Right cardiac atrium (tissue), 5 donors: ENCODE data around the gene BANP. TPM values are rescaled to one million over a fixed set of nuclear protein-coding genes. Genes with fewer than 3 reads are reported as not detected.
"Not testable (repeated sequence)": the region's sequence is repeated elsewhere in the genome, so short reads cannot be mapped to it uniquely, and the experiment has no call there.

Source experiments
- ATAC-seq, 2 donors: fragments of 200-7000 bp; cut with Tn5 transposase; one replicate each; pipeline versions ENCODE4 v1.8.0 to v1.9.1; 2020; ENCODE audit warnings: moderate library complexity in 2 of 2, mild to moderate bottlenecking in 1 of 2
- DNase-seq, 3 donors: peaks; one replicate each; pipeline ENCODE4 v3.0.0-alpha.2; 2020
- H3K27ac ChIP-seq: one replicate; pipeline ENCODE4 v1.5.1; 2013; ENCODE audit warnings: mild to moderate bottlenecking, low read length, control low read depth, moderate library complexity
- H3K27me3 ChIP-seq: one replicate; pipeline ENCODE4 v1.6.1; 2013; ENCODE audit not compliant: control insufficient read depth, insufficient read depth
- H3K4me1 ChIP-seq: one replicate; pipeline ENCODE4 v1.6.1; 2013; ENCODE audit warnings: low read length; ENCODE audit not compliant: control insufficient read depth, insufficient read depth
- H3K4me3 ChIP-seq: one replicate; pipeline ENCODE4 v1.5.1; 2013; ENCODE audit warnings: low read length, control low read depth
- H3K9me3 ChIP-seq: one replicate; pipeline ENCODE4 v1.6.1; 2013; ENCODE audit warnings: low read length; ENCODE audit not compliant: control insufficient read depth
- WGBS: extraction: QIAGEN DNeasy Blood & Tissue Kit; methylation state at CpG from one replicate; pipeline ENCODE4 v1.1.7; 2013; 5-methylcytosine and 5-hydroxymethylcytosine counted together
- intact Hi-C, 4 donors: fragments of 100-400 bp; cut with DNase I; formaldehyde crosslinking; loops; one replicate each; pipeline versions ENCODE4 v1.11.0 to v1.14.0; 2022 to 2023
- polyA plus RNA-seq: library from polyadenylated mRNA; stranded (reverse); fragments of 200-250 nt; gene quantifications from one replicate; pipeline ENCODE4 v1.2.3, GENCODE V29; 2013
- total RNA-seq, 4 donors: library from RNA; stranded (reverse); fragmentation: NEBNext Ultra II Directional; extraction: Animal tissue kit (Norgen Biotek cat#: 25700); gene quantifications; one replicate each; pipeline ENCODE4 v1.2.1, GENCODE V29; 2021
- donor health status: healthy with polysubstance abuse.
- donor health status: DM: no; HTN: yes; CAD: no.
- donor health status: DM: no; HTN: no; CAD: no.
- donor health status: DM: no; HTN: yes; CAD: no; lungs with severe emphysema.
- donor health status: DM: yes; HTN: yes; CAD: no.

Gene BANP
- total and polyA plus RNA-seq, 5 donors: 9.0 to 18.1 (median 17.2) TPM

GRCh38 chr16:87998992-87999391 is 47.8 kb downstream of the BANP start:
- H3K27ac ChIP-seq, H3K4me1 ChIP-seq, DNase-seq, H3K9me3 ChIP-seq, ATAC-seq, H3K27me3 ChIP-seq, H3K4me3 ChIP-seq, intact Hi-C loops: not testable (repeated sequence)
- 92% methylated on average over 29 of the region's 29 CpGs for WGBS

DNA sequence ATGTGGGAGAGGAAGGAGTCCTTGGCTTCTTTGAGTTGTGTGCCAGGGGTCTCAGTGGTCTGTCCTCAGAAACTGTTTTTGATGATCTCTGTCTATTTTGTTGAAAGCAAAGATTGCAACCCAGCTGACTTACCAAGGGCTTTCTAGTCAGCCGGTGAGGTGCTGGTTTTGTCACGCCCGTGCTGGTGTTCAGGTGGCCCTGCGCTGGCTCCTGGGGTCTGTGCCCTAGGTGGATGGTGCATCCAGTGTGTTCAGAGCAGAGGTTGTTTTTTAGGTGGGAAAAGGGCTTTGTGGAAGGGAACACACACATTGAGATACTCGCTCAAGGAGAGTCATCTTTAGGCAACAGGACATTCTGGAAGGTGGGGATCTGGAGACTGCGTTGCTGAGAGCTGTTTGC is 51.0 kb downstream of the BANP start:
- Histone ChIP-seq H3K27me3 (no peaks in the 10 kb centered on the region), H3K4me1 (no peaks in the 10 kb centered on the region), H3K27ac (no peak overlapping the region), H3K4me3 (no peak overlapping the region), H3K9me3 (no peaks in the 10 kb centered on the region)
- intact Hi-C loops: no loop called here
- no peak for ATAC-seq
- DNase-seq: no peak
- 98% methylated on average over 6 of the region's 6 CpGs for WGBS

- Histone ChIP-seq H3K9me3 (no peaks in the 10 kb centered on the region), H3K27me3 (no peaks in the 10 kb centered on the region), H3K4me1 (no peaks in the 10 kb centered on the region), H3K4me3 (no peak overlapping the region), H3K27ac (no peak overlapping the region)
- 93% methylated on average over 4 of the region's 4 CpGs for WGBS
- ATAC-seq (no peak), DNase-seq (no peak)
- intact Hi-C loops: no loop called here
These were observed 51.5 kb downstream of the BANP start for GRCh38 chr16:88002749-88003148.

GRCh38 chr16:88003316-88003715 is 52.1 kb downstream of the BANP start:
- H3K4me3 ChIP-seq: no peak overlapping the region
- WGBS: 94% methylated on average over 6 of the region's 6 CpGs
- no peaks in the 10 kb centered on the region for H3K27me3 ChIP-seq
- H3K4me1 ChIP-seq: no peaks in the 10 kb centered on the region
- no peaks in the 10 kb centered on the region for H3K9me3 ChIP-seq
- DNase-seq (no peak), ATAC-seq (no peak)
- H3K27ac ChIP-seq: no peak overlapping the region
- intact Hi-C loops: no loop called here

- Histone ChIP-seq H3K4me3 (no peak overlapping the region), H3K27ac (no peak overlapping the region), H3K4me1 (no peaks in the 10 kb centered on the region), H3K27me3 (no peaks in the 10 kb centered on the region), H3K9me3 (no peaks in the 10 kb centered on the region)
- DNase-seq (no peak), ATAC-seq (no peak)
- intact Hi-C loops: no loop called here
- WGBS: 79% methylated on average over 9 of the region's 9 CpGs
These were observed 52.5 kb downstream of the BANP start for GRCh38 chr16:88003736-88004135.

- Histone ChIP-seq H3K4me3 (no peak overlapping the region), H3K4me1 (no peaks in the 10 kb centered on the region), H3K9me3 (no peaks in the 10 kb centered on the region), H3K27me3 (no peaks in the 10 kb centered on the region), H3K27ac (no peak overlapping the region)
- ATAC-seq (no peak), DNase-seq (peak in 1 of 3 donors; percentile 57)
- WGBS: 87% methylated on average over 16 of the region's 16 CpGs
- intact Hi-C loops: no loop called here
These were observed 53.2 kb downstream of the BANP start for GRCh38 chr16:88004391-88004790.

DNA sequence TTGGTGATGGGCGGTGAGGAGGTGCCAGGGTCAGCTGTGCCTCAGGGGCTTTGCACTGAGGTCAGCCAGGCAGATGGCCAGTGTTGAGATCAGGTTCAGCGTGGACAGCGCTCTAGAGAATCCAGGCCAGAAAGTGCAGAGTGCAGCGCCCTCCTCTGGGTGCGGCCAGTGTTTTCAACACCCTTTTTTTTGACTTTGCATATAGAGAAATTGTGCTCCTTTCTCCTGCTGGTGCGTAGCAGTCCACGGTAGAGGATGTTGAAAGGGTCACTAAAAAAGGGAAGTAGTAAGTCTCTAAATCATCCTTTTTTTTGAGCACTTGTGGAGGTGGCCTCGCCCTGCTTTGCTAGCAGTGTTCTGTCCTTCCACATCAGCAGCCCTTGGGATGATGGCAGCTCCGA is 53.9 kb downstream of the BANP start:
- H3K27ac ChIP-seq: no peak overlapping the region
- ATAC-seq (no peak), DNase-seq (peak in 1 of 3 donors; percentile 39)
- no peaks in the 10 kb centered on the region for H3K9me3 ChIP-seq
- intact Hi-C loops: no loop called here
- H3K4me3 ChIP-seq: no peak overlapping the region
- H3K27me3 ChIP-seq: no peaks in the 10 kb centered on the region
- H3K4me1 ChIP-seq: no peaks in the 10 kb centered on the region
- 76% methylated on average over 9 of the region's 9 CpGs for WGBS

GRCh38 chr16:88005968-88006367 is 54.7 kb downstream of the BANP start:
- intact Hi-C loops: no loop called here

DNA sequence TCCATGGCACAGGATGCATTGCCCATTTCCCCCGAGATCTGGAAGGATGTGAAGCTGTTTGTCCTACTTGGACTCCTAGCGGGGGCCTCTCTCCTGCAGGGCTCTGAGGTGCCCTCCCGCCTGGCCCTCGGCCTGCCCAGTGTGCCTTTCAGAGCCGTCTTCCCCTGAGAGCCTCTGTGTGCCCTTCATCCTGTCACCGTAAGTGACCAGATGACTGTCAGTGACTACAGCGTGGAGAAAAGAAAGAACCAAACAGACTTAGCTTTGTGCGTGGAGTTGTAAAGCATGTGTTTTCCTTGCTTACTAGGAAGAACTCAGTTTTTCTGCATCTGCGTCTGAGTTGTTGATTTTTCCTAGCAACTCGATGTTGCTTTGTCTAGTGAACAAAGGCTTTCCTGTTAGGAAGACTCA is 56.1 kb downstream of the BANP start:
- DNase-seq: no peak
- intact Hi-C loops: no loop called here
- Histone ChIP-seq H3K4me3 (no peak overlapping the region), H3K27ac (no peak overlapping the region), H3K27me3 (no peaks in the 10 kb centered on the region), H3K9me3 (no peaks in the 10 kb centered on the region), H3K4me1 (no peaks in the 10 kb centered on the region)
- peak in 1 of 2 donors; percentile 26 for ATAC-seq
- 66% methylated on average over 10 of the region's 10 CpGs for WGBS

More at GRCh38 chr16:88005968-88006367, 54.7 kb downstream of the BANP start:
- ATAC-seq: no peak
- no peaks in the 10 kb centered on the region for H3K9me3 ChIP-seq
- H3K27ac ChIP-seq: no peak overlapping the region
- DNase-seq: no peak
- H3K27me3 ChIP-seq: no peaks in the 10 kb centered on the region
- no peaks in the 10 kb centered on the region for H3K4me1 ChIP-seq
- WGBS: 96% methylated on average over 25 of the region's 25 CpGs
- H3K4me3 ChIP-seq: no peak overlapping the region

GRCh38 chr16:88008840-88009239 is 57.6 kb downstream of the BANP start:
- Histone ChIP-seq H3K27me3 (no peaks in the 10 kb centered on the region), H3K4me3 (no peak overlapping the region), H3K27ac (no peak overlapping the region), H3K9me3 (no peaks in the 10 kb centered on the region), H3K4me1 (no peaks in the 10 kb centered on the region)
- no peak for ATAC-seq
- intact Hi-C loops: no loop called here
- 79% methylated on average over 5 of the region's 5 CpGs for WGBS
- DNase-seq: no peak

DNA sequence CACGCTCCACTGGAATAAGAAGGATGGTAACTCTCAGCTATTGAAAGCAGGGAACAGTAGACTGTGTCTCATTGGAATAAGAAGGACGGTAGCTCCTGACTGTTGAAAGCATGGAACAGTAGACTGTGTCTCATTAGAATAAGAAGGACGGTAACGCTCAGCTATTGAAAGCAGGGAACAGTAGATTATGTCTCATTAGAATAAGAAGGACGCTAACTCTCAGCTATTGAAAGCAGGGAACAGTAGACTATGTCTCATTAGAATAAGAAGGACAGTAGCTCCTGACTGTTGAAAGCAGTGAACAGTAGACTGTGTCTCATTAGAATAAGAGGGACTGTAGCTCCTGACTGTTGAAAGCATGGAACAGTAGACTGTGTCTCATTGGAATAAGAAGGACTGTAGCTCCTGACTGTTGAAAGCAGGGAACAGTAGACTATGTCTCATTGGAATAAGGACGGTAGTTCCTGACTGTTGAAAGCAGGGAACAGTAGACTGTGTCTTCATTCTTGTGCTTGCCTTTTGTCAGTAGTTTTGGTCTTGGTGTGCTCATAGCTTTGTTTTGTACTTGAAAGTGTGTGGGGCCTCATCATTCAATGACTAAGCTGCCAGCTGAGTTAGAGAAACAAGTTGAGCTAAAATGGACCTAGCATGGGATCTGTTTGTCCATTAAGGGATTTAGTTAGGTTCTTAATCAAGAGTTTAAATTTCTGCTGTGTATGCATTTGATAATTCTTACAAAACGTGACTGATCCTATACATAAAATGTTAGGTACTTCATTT is 58.5 kb downstream of the BANP start:
- no peaks in the 10 kb centered on the region for H3K9me3 ChIP-seq
- intact Hi-C loops: no loop called here
- no peaks in the 10 kb centered on the region for H3K4me1 ChIP-seq
- no peaks in the 10 kb centered on the region for H3K27me3 ChIP-seq
- H3K4me3 ChIP-seq: no peak overlapping the region
- WGBS: 92% methylated on average over 7 of the region's 7 CpGs
- DNase-seq: no peak
- H3K27ac ChIP-seq: no peak overlapping the region
- ATAC-seq: no peak
